Prostate gland (tissue), 2 donors: ENCODE data around the gene UBXN7. TPM values are rescaled to one million over a fixed set of nuclear protein-coding genes. Genes with fewer than 3 reads are reported as not detected.
"Not testable (repeated sequence)": the region's sequence is repeated elsewhere in the genome, so short reads cannot be mapped to it uniquely, and the experiment has no call there.

Experiments
- DNase-seq: peaks from one replicate; pipeline ENCODE4 v3.0.0-alpha.2; 2019; ENCODE audit warnings: low spot score
- H3K27ac ChIP-seq, 2 donors: fragments of 200-600 bp; sonication (generic); 2 replicates each; pipeline ENCODE4 v1.5.1; 2017 to 2019
- H3K27me3 ChIP-seq: fragments of 200-600 bp; sonication (generic); replicated peaks from 2 replicates; pipeline ENCODE4 v1.5.1; 2019; ENCODE audit not compliant: insufficient read depth
- H3K36me3 ChIP-seq, 2 donors: fragments of 200-600 bp; sonication (generic); 1 replicate in 1 of 2; 2 replicates in 1 of 2; pipeline versions ENCODE4 v1.5.1 to v1.8.1; 2017 to 2019
- H3K4me1 ChIP-seq: fragments of 200-600 bp; sonication (generic); replicated peaks from 2 replicates; pipeline ENCODE4 v1.5.1; 2019
- H3K4me3 ChIP-seq, 2 donors: fragments of 200-600 bp; sonication (generic); 2 replicates each; pipeline ENCODE4 v1.5.1; 2017 to 2019
- H3K9me3 ChIP-seq: fragments of 200-600 bp; sonication (generic); 2 replicates; pipeline ENCODE4 v1.5.1; 2017
- CTCF ChIP-seq, 4 experiments: fragments of 200-600 bp in 2 of 4; fragments of 450-650 bp in 2 of 4; sonication (generic) in 2 of 4; IDR thresholded peaks; 1 replicate in 3 of 4; 2 replicates in 1 of 4; pipeline ENCODE4 v1.5.1; 2016 to 2019; ENCODE audit warnings: antibody characterized with exemption in 4 of 4, mild to moderate bottlenecking in 2 of 4, moderate library complexity in 2 of 4
- POLR2A ChIP-seq: fragments of 450-650 bp; IDR thresholded peaks from one replicate; pipeline ENCODE4 v1.6.1; 2016; ENCODE audit warnings: antibody characterized with exemption, mild to moderate bottlenecking
- POLR2AphosphoS5 ChIP-seq: sonication (generic); formaldehyde crosslinking; IDR thresholded peaks from one replicate; pipeline ENCODE4 v1.6.1; 2017; ENCODE audit warnings: antibody characterized with exemption
- WGBS: methylation state at CpG from one replicate; pipeline ENCODE4 v1.1.5; 2018; 5-methylcytosine and 5-hydroxymethylcytosine counted together
- intact Hi-C: fragments of 100-400 bp; cut with DNase I; formaldehyde crosslinking; loops from one replicate; pipeline ENCODE4 v1.14.2; 2022
- total RNA-seq, 2 donors: library from RNA; depleted of rRNA; stranded (reverse); fragments of >200 nt; gene quantifications; one replicate each; pipeline ENCODE4 v1.1.0, GENCODE V29; 2016

Gene UBXN7
- total RNA-seq, 2 donors from 2014 or later = 19.1 to 36.9 TPM

- Histone ChIP-seq H3K9me3 (no peaks in the 10 kb centered on the region), H3K27me3 (no peaks in the 10 kb centered on the region), H3K36me3 (no peaks in the 10 kb centered on the region), H3K4me1 (no peaks in the 10 kb centered on the region), H3K27ac (no peak overlapping the region), H3K4me3 (no peak overlapping the region)
- 100% methylated on average over 3 of the region's 3 CpGs for WGBS
- TF ChIP-seq CTCF (IDR thresholded peaks at IDR 0.05) = no peak
- no peak for TF ChIP-seq POLR2A
- TF ChIP-seq POLR2AphosphoS5 = no peak
- intact Hi-C loops = no loop called here
- no peak for DNase-seq
These were observed 31.6 kb upstream of the UBXN7 start for GRCh38 chr3:196463804-196464203.

- WGBS = 93% methylated on average over 2 of the region's 2 CpGs
- Histone ChIP-seq H3K36me3 (no peaks in the 10 kb centered on the region), H3K27ac (no peak overlapping the region), H3K9me3 (no peaks in the 10 kb centered on the region), H3K4me3 (no peak overlapping the region), H3K27me3 (no peaks in the 10 kb centered on the region), H3K4me1 (no peaks in the 10 kb centered on the region)
- no peak for DNase-seq
- intact Hi-C loops = no loop called here
- TF ChIP-seq CTCF (IDR thresholded peaks at IDR 0.05) = no peak
- TF ChIP-seq POLR2AphosphoS5 = no peak
- no peak for TF ChIP-seq POLR2A
These were observed 31.2 kb upstream of the UBXN7 start for GRCh38 chr3:196463478-196463756.

- H3K36me3 ChIP-seq, H3K9me3 ChIP-seq, intact Hi-C loops, H3K4me1 ChIP-seq, DNase-seq, H3K27me3 ChIP-seq, H3K4me3 ChIP-seq, H3K27ac ChIP-seq: not testable (repeated sequence)
- 95% methylated on average over 1 of the region's 1 CpG for WGBS
These were observed 30.7 kb upstream of the UBXN7 start for GRCh38 chr3:196462680-196463477.

GRCh38 chr3:196458063-196458462 is 25.8 kb upstream of the UBXN7 start:
- no peaks in the 10 kb centered on the region for H3K9me3 ChIP-seq
- WGBS = 65% methylated on average over 4 of the region's 4 CpGs
- H3K27ac ChIP-seq = no peak overlapping the region
- no peaks in the 10 kb centered on the region for H3K36me3 ChIP-seq
- no peaks in the 10 kb centered on the region for H3K27me3 ChIP-seq
- DNase-seq = no peak
- H3K4me1 ChIP-seq = no peaks in the 10 kb centered on the region
- TF ChIP-seq CTCF (IDR thresholded peaks at IDR 0.05) (no peak), POLR2AphosphoS5 (no peak), POLR2A (no peak)
- intact Hi-C loops = no loop called here
- H3K4me3 ChIP-seq = no peak overlapping the region

GRCh38 chr3:196457470-196457869 is 25.2 kb upstream of the UBXN7 start:
- H3K4me1 ChIP-seq, H3K27ac ChIP-seq, DNase-seq, intact Hi-C loops, H3K4me3 ChIP-seq, H3K36me3 ChIP-seq, H3K9me3 ChIP-seq, H3K27me3 ChIP-seq: not testable (repeated sequence)
- 80% methylated on average over 7 of the region's 7 CpGs for WGBS

GRCh38 chr3:196454935-196455334 is 22.7 kb upstream of the UBXN7 start:
- Histone ChIP-seq H3K4me1 (no peaks in the 10 kb centered on the region), H3K27me3 (no peaks in the 10 kb centered on the region), H3K9me3 (no peaks in the 10 kb centered on the region), H3K36me3 (no peaks in the 10 kb centered on the region), H3K4me3 (no peak overlapping the region), H3K27ac (no peak overlapping the region)
- DNase-seq = no peak
- TF ChIP-seq CTCF (IDR thresholded peaks at IDR 0.05) (no peak), POLR2A (no peak), POLR2AphosphoS5 (no peak)
- intact Hi-C loops = no loop called here
- WGBS = 65% methylated on average over 6 of the region's 6 CpGs

GRCh38 chr3:196445391-196445790 is 13.2 kb upstream of the UBXN7 start:
- H3K4me3 ChIP-seq, intact Hi-C loops, H3K4me1 ChIP-seq, H3K27ac ChIP-seq, H3K36me3 ChIP-seq, DNase-seq, H3K27me3 ChIP-seq, H3K9me3 ChIP-seq: not testable (repeated sequence)
- WGBS = 90% methylated on average over 7 of the region's 7 CpGs
